ENCODE data around the gene SIX3. TPM values are rescaled to one million over a fixed set of nuclear protein-coding genes. Genes with fewer than 3 reads are reported as not detected.
A peak's percentile ranks its signal among the peaks of the same experiment; 100 is the strongest.

The SIX3 gene
- total and polyA plus RNA-seq, 11 donors, result not detected

DNA sequence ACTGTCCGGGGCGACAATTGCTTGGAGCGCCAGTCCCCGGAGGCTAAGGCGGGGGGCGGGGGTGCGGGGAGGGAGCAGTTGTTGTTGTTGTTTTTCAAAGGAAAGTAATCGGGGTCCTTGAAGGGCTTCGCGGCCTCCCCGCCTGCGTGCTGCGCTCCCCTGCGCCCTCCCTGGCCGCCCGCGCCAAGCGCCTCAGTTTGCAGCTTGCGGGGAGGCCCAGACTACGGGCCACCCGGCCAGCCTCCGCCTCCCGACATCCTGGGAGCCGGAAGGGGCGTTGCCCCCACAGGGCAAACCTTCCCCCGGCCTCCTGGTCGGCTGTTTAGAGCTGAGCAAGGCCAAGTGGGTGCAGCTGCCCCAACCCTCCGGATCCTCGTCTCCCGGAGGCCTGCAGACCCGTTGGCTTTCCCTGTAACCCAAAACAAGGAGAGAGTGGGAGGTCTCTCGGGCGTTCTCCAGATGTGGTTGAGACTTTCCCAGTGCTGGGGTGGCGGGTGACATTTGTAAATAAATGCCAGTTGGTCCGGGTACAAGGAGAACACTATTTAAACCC is 3.7 kb upstream of the SIX3 start:
- Histone ChIP-seq H3K27me3 (peaks cover 72 to 100% (median 96%) of the 10 kb centered on the region in 9 donors), H3K4me1 (peaks cover 2 to 72% (median 30%) of the 10 kb centered on the region in 12 donors), H3K36me3 (no peaks in the 10 kb centered on the region), H3K27ac (no peak overlapping the region), H3K9me3 (no peaks in the 10 kb centered on the region), H3K4me3 (peak overlapping the region in 1 of 12 donors; percentile 11)
- no peak for ATAC-seq
- 2 to 5% (median 4%) methylated on average over 9 to 35 of the region's 35 CpGs for WGBS, 4 donors
- intact Hi-C loops (cut with DNase I), result no loop called here
- TF ChIP-seq POLR2A (IDR thresholded peaks at IDR 0.05), result no peak
- TF ChIP-seq, protein P1, sequence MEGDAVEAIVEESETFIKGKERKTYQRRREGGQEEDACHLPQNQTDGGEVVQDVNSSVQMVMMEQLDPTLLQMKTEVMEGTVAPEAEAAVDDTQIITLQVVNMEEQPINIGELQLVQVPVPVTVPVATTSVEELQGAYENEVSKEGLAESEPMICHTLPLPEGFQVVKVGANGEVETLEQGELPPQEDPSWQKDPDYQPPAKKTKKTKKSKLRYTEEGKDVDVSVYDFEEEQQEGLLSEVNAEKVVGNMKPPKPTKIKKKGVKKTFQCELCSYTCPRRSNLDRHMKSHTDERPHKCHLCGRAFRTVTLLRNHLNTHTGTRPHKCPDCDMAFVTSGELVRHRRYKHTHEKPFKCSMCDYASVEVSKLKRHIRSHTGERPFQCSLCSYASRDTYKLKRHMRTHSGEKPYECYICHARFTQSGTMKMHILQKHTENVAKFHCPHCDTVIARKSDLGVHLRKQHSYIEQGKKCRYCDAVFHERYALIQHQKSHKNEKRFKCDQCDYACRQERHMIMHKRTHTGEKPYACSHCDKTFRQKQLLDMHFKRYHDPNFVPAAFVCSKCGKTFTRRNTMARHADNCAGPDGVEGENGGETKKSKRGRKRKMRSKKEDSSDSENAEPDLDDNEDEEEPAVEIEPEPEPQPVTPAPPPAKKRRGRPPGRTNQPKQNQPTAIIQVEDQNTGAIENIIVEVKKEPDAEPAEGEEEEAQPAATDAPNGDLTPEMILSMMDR (IDR thresholded peaks at IDR 0.05), result no peak
- DNase-seq, result no peak

DNA sequence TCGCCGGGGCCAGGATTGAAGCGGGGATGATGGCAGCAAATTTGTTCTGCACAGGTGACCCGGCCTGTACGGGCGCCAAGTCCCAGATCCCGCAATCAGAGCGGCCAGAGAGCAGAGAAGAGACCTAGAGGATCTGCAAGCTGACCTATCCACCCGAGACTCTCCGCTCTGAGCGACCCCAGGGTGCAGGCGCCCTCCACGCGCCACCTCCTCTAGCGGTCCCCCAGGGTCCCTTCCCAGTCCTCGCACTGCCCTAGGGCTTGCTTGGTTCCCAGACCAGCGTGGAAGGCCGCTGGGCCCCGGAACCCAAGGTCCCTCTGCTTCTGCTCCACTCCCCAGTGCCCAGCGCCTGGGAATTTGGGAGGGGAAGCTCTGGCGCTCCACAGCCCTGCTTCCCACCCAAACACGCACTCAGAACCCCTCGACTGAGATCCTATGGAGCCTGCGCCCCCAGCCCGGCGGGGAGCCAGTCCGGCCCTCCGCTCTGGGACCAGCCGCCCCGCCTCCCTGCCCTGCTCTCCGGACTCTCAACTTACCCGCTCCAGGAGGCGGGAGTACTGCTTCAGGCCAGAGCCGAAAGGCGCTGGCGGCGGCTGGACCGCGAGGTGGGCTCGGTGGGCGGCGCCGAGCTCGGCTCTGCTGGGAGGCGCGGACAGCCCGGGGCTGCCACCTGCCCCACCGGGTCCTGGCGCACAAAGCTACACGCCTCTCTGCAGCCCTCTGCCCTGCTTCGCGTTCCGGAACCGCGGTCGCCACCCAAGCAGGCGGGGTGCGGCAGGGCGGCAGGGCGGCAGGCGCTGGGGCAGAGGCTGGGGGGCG is 3.0 kb upstream of the SIX3 start:
- no peaks in the 10 kb centered on the region for H3K36me3 ChIP-seq
- H3K9me3 ChIP-seq, result no peaks in the 10 kb centered on the region
- intact Hi-C loops (cut with DNase I), result no loop called here
- peak overlapping the region; percentile 2 to 43 (median 30) for H3K4me3 ChIP-seq
- DNase-seq (no peak), ATAC-seq (peak in 1 of 4 donors; percentile 18)
- H3K27ac ChIP-seq, result no peak overlapping the region
- peaks cover 72 to 100% (median 96%) of the 10 kb centered on the region in 9 donors for H3K27me3 ChIP-seq
- peaks cover 2 to 71% (median 36%) of the 10 kb centered on the region in 12 donors for H3K4me1 ChIP-seq
- WGBS, 4 donors, result 2 to 4% (median 3%) methylated on average over 15 to 62 of the region's 62 CpGs
- TF ChIP-seq, protein P1 (IDR thresholded peaks at IDR 0.05), result no peak
- no peak for TF ChIP-seq POLR2A (IDR thresholded peaks at IDR 0.05)

DNA sequence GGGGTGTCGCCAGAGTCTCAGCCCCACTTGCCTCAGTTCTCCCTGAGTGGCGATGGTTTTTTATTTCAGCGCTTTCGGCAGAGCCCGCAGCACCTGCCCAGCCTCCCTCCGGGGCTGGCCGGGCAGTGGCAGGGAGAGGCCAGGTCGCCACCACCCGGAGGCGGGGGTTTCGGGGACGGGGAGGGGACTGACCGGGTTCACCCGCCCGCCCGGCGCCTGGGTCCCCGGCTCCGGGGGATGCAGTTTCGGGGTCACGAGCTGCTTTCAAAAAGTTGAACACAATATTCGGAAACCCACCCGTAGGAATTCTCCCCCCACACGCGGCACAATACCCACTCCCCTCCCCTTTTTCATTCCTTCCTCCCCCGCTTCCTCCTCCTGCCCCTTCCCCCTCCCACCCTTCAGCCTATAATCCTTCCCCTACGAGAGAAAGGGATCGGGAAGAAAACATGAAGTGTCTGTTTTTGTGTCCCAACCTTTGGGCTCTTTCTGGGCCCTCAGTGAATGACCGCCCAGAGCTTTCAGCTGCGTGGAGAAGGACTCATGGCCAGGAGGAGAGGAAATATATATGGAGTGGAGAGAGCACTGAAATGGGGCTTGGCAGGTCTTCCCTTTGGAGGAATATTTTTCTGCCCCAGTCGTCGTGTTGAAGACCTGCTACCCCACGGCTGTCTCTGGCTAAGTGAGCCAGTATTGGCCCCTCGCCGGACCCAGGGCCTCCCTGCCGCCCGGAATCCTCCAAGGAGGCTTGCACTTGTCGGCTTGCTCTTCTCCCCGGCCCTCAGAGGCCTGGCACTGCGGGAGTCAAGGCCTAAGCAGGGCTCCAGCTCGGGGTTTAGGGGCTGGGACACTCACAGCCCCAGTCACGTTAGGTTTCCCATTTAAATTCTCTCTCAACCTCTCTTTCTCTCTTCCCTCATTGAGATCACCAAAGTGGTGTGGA is 2.1 kb upstream of the SIX3 start:
- Histone ChIP-seq H3K27me3 (peaks cover 77 to 100% (median 96%) of the 10 kb centered on the region in 9 donors), H3K4me3 (peak overlapping the region; percentile 2 to 43 (median 30)), H3K27ac (no peak overlapping the region), H3K9me3 (no peaks in the 10 kb centered on the region), H3K36me3 (no peaks in the 10 kb centered on the region), H3K4me1 (peaks cover 2 to 67% (median 38%) of the 10 kb centered on the region in 12 donors)
- DNase-seq (no peak), ATAC-seq (no peak)
- no peak for TF ChIP-seq POLR2A (IDR thresholded peaks at IDR 0.05)
- TF ChIP-seq, protein P1 (IDR thresholded peaks at IDR 0.05), result no peak
- intact Hi-C loops (cut with DNase I), result no loop called here
- WGBS, 4 donors, result 7 to 19% (median 9%) methylated on average over 25 to 42 of the region's 42 CpGs
